ENCODE measurements around the gene ACOT11. TPM values are rescaled to one million over a fixed set of nuclear protein-coding genes. Genes with fewer than 3 reads are reported as not detected.

The ACOT11 gene
- polyA plus RNA-seq, 1 donor from 2014 or later = not detected

- no peaks in the 10 kb centered on the region for H3K36me3 ChIP-seq (ENCODE audit: insufficient read depth, low read length)
- H3K79me2 ChIP-seq (replicated peaks; ENCODE audit: insufficient read depth, low read length) = no peaks in the 10 kb centered on the region
These were observed 3.9 kb downstream of the ACOT11 start for GRCh38 chr1:54551891-54552290.

DNA sequence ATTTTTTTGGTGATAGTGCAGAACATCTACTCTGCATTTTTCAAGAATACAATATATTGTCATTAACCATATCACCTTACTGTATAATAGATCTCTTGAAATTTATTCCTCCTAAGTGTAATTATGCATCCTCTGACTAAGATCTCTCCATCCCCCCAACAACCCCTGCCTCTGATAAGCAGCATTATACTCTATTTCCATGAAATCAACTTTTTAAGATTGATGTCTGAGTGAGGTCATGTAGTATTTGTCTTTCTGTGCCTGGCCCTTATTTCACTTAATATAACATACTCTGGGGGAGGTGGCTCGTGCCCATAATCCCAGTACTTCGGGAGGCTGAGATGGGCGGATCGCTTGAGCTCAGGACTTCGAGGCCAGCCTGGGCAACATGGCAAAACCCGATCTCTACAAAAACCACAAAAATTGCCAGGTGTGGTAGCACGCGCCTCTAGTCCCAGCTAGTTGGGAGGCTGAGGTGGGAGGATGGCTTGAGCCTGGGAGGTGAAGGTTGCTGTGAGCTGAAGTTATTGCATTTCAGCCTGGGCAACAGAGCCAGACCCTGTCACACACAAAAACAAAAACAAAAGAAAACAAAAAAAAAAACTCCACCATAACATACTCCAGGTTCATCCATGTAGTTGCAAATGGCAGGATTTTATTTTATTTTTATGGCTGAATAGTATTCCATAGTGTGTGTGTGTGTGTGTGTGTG lies 5.7 kb downstream of the ACOT11 start:
- Histone ChIP-seq H3K4me2 (ENCODE audit: low read length) (no peak overlapping the region), H3K79me2 (replicated peaks; ENCODE audit: insufficient read depth, low read length) (no peaks in the 10 kb centered on the region), H3K36me3 (ENCODE audit: insufficient read depth, low read length) (no peaks in the 10 kb centered on the region), H3F3A (ENCODE audit: insufficient read depth, low read length, poor library complexity, severe bottlenecking) (no peaks in the 10 kb centered on the region), H3K9me2 (ENCODE audit: insufficient read depth, low read length) (no peaks in the 10 kb centered on the region), H3K27me3 (ENCODE audit: insufficient read depth, low read depth, low read length) (no peaks in the 10 kb centered on the region), H3K9ac (ENCODE audit: low read length) (no peak overlapping the region), H2AFZ (ENCODE audit: low read depth, low read length) (no peak overlapping the region), H4K20me1 (ENCODE audit: insufficient read depth) (no peaks in the 10 kb centered on the region), H3K9me3 (ENCODE audit: low read length) (no peaks in the 10 kb centered on the region), H3K4me3 (ENCODE audit: low read length) (no peak overlapping the region), H3K27ac (ENCODE audit: low read length) (no peak overlapping the region)
- TF ChIP-seq, protein P1, sequence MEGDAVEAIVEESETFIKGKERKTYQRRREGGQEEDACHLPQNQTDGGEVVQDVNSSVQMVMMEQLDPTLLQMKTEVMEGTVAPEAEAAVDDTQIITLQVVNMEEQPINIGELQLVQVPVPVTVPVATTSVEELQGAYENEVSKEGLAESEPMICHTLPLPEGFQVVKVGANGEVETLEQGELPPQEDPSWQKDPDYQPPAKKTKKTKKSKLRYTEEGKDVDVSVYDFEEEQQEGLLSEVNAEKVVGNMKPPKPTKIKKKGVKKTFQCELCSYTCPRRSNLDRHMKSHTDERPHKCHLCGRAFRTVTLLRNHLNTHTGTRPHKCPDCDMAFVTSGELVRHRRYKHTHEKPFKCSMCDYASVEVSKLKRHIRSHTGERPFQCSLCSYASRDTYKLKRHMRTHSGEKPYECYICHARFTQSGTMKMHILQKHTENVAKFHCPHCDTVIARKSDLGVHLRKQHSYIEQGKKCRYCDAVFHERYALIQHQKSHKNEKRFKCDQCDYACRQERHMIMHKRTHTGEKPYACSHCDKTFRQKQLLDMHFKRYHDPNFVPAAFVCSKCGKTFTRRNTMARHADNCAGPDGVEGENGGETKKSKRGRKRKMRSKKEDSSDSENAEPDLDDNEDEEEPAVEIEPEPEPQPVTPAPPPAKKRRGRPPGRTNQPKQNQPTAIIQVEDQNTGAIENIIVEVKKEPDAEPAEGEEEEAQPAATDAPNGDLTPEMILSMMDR (IDR thresholded peaks at IDR 0.05; ENCODE audit: poor library complexity, severe bottlenecking) = no peak

More at GRCh38 chr1:54551891-54552290, 3.9 kb downstream of the ACOT11 start:
- Histone ChIP-seq H3K4me2 (ENCODE audit: low read length) (no peak overlapping the region), H3F3A (ENCODE audit: insufficient read depth, low read length, poor library complexity, severe bottlenecking) (no peaks in the 10 kb centered on the region), H3K4me3 (ENCODE audit: low read length) (no peak overlapping the region), H4K20me1 (ENCODE audit: insufficient read depth) (no peaks in the 10 kb centered on the region), H3K9me3 (ENCODE audit: low read length) (no peaks in the 10 kb centered on the region), H3K27ac (ENCODE audit: low read length) (no peak overlapping the region), H3K9ac (ENCODE audit: low read length) (no peak overlapping the region), H3K9me2 (ENCODE audit: insufficient read depth, low read length) (no peaks in the 10 kb centered on the region), H2AFZ (ENCODE audit: low read depth, low read length) (no peak overlapping the region), H3K27me3 (ENCODE audit: insufficient read depth, low read depth, low read length) (no peaks in the 10 kb centered on the region)
- TF ChIP-seq TAF1 (IDR thresholded peaks at IDR 0.05; ENCODE audit: low read depth) = no peak
- TF ChIP-seq, protein P1 (IDR thresholded peaks at IDR 0.05; ENCODE audit: poor library complexity, severe bottlenecking) = no peak

- Histone ChIP-seq H3K36me3 (ENCODE audit: insufficient read depth, low read length) (no peaks in the 10 kb centered on the region), H3F3A (ENCODE audit: insufficient read depth, low read length, poor library complexity, severe bottlenecking) (no peaks in the 10 kb centered on the region), H3K79me2 (replicated peaks; ENCODE audit: insufficient read depth, low read length) (no peaks in the 10 kb centered on the region), H4K20me1 (ENCODE audit: insufficient read depth) (no peaks in the 10 kb centered on the region), H3K9me3 (ENCODE audit: low read length) (no peaks in the 10 kb centered on the region), H3K9me2 (ENCODE audit: insufficient read depth, low read length) (no peaks in the 10 kb centered on the region), H2AFZ (ENCODE audit: low read depth, low read length) (no peak overlapping the region), H3K27me3 (ENCODE audit: insufficient read depth, low read depth, low read length) (no peaks in the 10 kb centered on the region), H3K4me2 (ENCODE audit: low read length) (no peak overlapping the region), H3K4me3 (ENCODE audit: low read length) (no peak overlapping the region), H3K9ac (ENCODE audit: low read length) (no peak overlapping the region), H3K27ac (ENCODE audit: low read length) (no peak overlapping the region)
- TF ChIP-seq, protein P1 (IDR thresholded peaks at IDR 0.05; ENCODE audit: poor library complexity, severe bottlenecking) = no peak
- no peak for TF ChIP-seq EP300 (conservative IDR thresholded peaks at IDR 0.05; ENCODE audit: poor library complexity, severe bottlenecking)
- TF ChIP-seq, protein P2, sequence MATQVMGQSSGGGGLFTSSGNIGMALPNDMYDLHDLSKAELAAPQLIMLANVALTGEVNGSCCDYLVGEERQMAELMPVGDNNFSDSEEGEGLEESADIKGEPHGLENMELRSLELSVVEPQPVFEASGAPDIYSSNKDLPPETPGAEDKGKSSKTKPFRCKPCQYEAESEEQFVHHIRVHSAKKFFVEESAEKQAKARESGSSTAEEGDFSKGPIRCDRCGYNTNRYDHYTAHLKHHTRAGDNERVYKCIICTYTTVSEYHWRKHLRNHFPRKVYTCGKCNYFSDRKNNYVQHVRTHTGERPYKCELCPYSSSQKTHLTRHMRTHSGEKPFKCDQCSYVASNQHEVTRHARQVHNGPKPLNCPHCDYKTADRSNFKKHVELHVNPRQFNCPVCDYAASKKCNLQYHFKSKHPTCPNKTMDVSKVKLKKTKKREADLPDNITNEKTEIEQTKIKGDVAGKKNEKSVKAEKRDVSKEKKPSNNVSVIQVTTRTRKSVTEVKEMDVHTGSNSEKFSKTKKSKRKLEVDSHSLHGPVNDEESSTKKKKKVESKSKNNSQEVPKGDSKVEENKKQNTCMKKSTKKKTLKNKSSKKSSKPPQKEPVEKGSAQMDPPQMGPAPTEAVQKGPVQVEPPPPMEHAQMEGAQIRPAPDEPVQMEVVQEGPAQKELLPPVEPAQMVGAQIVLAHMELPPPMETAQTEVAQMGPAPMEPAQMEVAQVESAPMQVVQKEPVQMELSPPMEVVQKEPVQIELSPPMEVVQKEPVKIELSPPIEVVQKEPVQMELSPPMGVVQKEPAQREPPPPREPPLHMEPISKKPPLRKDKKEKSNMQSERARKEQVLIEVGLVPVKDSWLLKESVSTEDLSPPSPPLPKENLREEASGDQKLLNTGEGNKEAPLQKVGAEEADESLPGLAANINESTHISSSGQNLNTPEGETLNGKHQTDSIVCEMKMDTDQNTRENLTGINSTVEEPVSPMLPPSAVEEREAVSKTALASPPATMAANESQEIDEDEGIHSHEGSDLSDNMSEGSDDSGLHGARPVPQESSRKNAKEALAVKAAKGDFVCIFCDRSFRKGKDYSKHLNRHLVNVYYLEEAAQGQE (IDR thresholded peaks at IDR 0.05; ENCODE audit: borderline replicate concordance) = no peak
- no peak for TF ChIP-seq SMC3 (conservative IDR thresholded peaks at IDR 0.05; ENCODE audit: poor library complexity)
- TF ChIP-seq EZH2 (IDR thresholded peaks at IDR 0.05; ENCODE audit: borderline replicate concordance, insufficient read depth, low read length, poor library complexity, severe bottlenecking) = no peak
- no peak for TF ChIP-seq MXI1 (conservative IDR thresholded peaks at IDR 0.05; ENCODE audit: poor library complexity, severe bottlenecking)
- TF ChIP-seq RAD21 (conservative IDR thresholded peaks at IDR 0.05) = no peak
- TF ChIP-seq TAF1 (IDR thresholded peaks at IDR 0.05; ENCODE audit: low read depth) = no peak
- no peak for TF ChIP-seq POLR2AphosphoS5 (IDR thresholded peaks at IDR 0.05)
These were observed 8.1 kb downstream of the ACOT11 start for GRCh38 chr1:54556110-54556509.

Data from neural cell (in vitro differentiated cells).